ENCODE data around the gene TOR1B.

- TF ChIP-seq CHD2 (IDR thresholded peaks at IDR 0.05; ENCODE audit: low read length, partially characterized antibody) = no peak
- no peak for TF ChIP-seq CTCF (IDR thresholded peaks at IDR 0.05)
- no peak for TF ChIP-seq POLR2AphosphoS5 (IDR thresholded peaks at IDR 0.05; ENCODE audit: low read depth, low read length)
- TF ChIP-seq TEAD4 (IDR thresholded peaks at IDR 0.05; ENCODE audit: borderline replicate concordance, insufficient read depth) = no peak
- no peak for TF ChIP-seq REST (IDR thresholded peaks at IDR 0.05; ENCODE audit: low read depth, low read length)
- TF ChIP-seq TAF1 (IDR thresholded peaks at IDR 0.05; ENCODE audit: borderline replicate concordance, low read depth, low read length) = no peak
- TF ChIP-seq EP300 (IDR thresholded peaks at IDR 0.05; ENCODE audit: borderline replicate concordance in 1 of 2, low read depth in 1 of 2, low read length in 1 of 2) = no peak
- TF ChIP-seq MAX (IDR thresholded peaks at IDR 0.05; ENCODE audit: low read depth) = no peak
These were observed 684 bp downstream of the TOR1B start for GRCh38 chr9:129803676-129804060.
